Peyer's patch (tissue), 4 donors: ENCODE measurements around the gene NECAB2.

Experiments
- POLR2A ChIP-seq, 2 donors: fragments of 450-650 bp; IDR thresholded peaks; one replicate each; pipeline ENCODE4 v1.5.1; 2017; ENCODE audit warnings: antibody characterized with exemption in 2 of 2, mild to moderate bottlenecking in 2 of 2, moderate library complexity in 2 of 2
- TF ChIP-seq, protein P1 (sequence below), 6 experiments: fragments of 450-650 bp in 4 of 6; fragments of 200-600 bp in 2 of 6; sonication (generic) in 1 of 6; IDR thresholded peaks; one replicate each; pipeline ENCODE4 v1.5.1; 2017 to 2019; ENCODE audit warnings: antibody characterized with exemption in 6 of 6, mild to moderate bottlenecking in 3 of 6, moderate library complexity in 1 of 6

DNA sequence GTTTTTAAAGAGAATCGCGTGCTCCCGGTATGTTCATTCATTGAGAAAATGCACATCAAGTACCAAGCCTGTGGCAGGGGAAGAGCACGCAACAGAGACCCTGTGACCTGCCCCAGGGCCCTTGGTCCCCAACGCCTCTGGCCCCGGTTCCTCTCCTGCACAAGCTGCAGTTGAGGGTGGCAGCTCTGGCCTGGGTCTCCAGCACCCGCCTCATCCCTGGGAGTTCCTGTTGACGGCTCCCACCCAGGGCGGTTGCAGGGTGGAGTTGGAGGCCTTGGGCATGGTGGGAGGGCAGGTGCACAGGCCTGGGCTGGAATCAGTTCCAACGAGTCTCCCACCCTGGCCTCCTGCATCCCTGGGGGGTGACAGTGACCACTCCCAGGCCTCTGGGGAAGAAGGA, 5.0 kb downstream of the NECAB2 start:
- TF ChIP-seq, protein P1, sequence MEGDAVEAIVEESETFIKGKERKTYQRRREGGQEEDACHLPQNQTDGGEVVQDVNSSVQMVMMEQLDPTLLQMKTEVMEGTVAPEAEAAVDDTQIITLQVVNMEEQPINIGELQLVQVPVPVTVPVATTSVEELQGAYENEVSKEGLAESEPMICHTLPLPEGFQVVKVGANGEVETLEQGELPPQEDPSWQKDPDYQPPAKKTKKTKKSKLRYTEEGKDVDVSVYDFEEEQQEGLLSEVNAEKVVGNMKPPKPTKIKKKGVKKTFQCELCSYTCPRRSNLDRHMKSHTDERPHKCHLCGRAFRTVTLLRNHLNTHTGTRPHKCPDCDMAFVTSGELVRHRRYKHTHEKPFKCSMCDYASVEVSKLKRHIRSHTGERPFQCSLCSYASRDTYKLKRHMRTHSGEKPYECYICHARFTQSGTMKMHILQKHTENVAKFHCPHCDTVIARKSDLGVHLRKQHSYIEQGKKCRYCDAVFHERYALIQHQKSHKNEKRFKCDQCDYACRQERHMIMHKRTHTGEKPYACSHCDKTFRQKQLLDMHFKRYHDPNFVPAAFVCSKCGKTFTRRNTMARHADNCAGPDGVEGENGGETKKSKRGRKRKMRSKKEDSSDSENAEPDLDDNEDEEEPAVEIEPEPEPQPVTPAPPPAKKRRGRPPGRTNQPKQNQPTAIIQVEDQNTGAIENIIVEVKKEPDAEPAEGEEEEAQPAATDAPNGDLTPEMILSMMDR (IDR thresholded peaks at IDR 0.05) = no peak
- no peak for TF ChIP-seq POLR2A (IDR thresholded peaks at IDR 0.05)
